GM06990 (cell line): ENCODE results near the gene POLR2F.

Source experiments
- DNase-seq: peaks from one replicate; pipeline ENCODE4 v3.0.0-alpha.2; 2011; ENCODE audit not compliant: insufficient read length; ENCODE audit errors: extremely low read depth
- H3K27me3 ChIP-seq: replicated peaks from 2 replicates; pipeline ENCODE4 v1.6.0; 2011; ENCODE audit warnings: low read length; ENCODE audit not compliant: control insufficient read depth, insufficient read depth
- H3K36me3 ChIP-seq: 2 replicates; pipeline ENCODE4 v1.5.1; 2011; ENCODE audit warnings: low read length; ENCODE audit not compliant: control insufficient read depth, insufficient read depth
- H3K4me3 ChIP-seq: replicated peaks from 2 replicates; pipeline ENCODE4 v1.5.1; 2011; ENCODE audit warnings: low read depth, mild to moderate bottlenecking, control low read depth, low read length
- CTCF ChIP-seq: IDR thresholded peaks from 2 replicates; pipeline ENCODE4 v1.5.1; 2011; ENCODE audit warnings: low read length, control low read depth, mild to moderate bottlenecking, inconsistent platforms; ENCODE audit not compliant: insufficient read depth, poor library complexity, severe bottlenecking

Gene POLR2F

GRCh38 chr22:37965940-37966664 is 12.6 kb downstream of the POLR2F start:
- H3K36me3 ChIP-seq, result peaks cover 28% of the 10 kb centered on the region
- no peak for DNase-seq
- no peaks in the 10 kb centered on the region for H3K27me3 ChIP-seq
- no peak for TF ChIP-seq CTCF
- no peak overlapping the region for H3K4me3 ChIP-seq

GRCh38 chr22:37967147-37967546 is 13.6 kb downstream of the POLR2F start:
- H3K27me3 ChIP-seq, result no peaks in the 10 kb centered on the region
- H3K4me3 ChIP-seq, result no peak overlapping the region
- TF ChIP-seq CTCF, result no peak
- no peak for DNase-seq
- peaks cover 23% of the 10 kb centered on the region for H3K36me3 ChIP-seq

- H3K4me3 ChIP-seq, result no peak overlapping the region
- TF ChIP-seq CTCF, result no peak
- no peaks in the 10 kb centered on the region for H3K27me3 ChIP-seq
- H3K36me3 ChIP-seq, result peaks cover 20% of the 10 kb centered on the region
- no peak for DNase-seq
Measured at GRCh38 chr22:37967637-37968451, 14.3 kb downstream of the POLR2F start.

GRCh38 chr22:37968452-37969251 is 15.2 kb downstream of the POLR2F start:
- no peak for DNase-seq
- peaks cover 20% of the 10 kb centered on the region for H3K36me3 ChIP-seq
- no peak overlapping the region for H3K4me3 ChIP-seq
- H3K27me3 ChIP-seq, result no peaks in the 10 kb centered on the region
- TF ChIP-seq CTCF, result no peak

GRCh38 chr22:37970864-37971263 is 17.4 kb downstream of the POLR2F start:
- Histone ChIP-seq H3K36me3 (peaks cover 20% of the 10 kb centered on the region), H3K27me3 (no peaks in the 10 kb centered on the region), H3K4me3 (no peak overlapping the region)
- no peak for TF ChIP-seq CTCF
- DNase-seq, result no peak
